Bronchial epithelial cell (primary cell): ENCODE results near the gene TEAD3. TPM values are rescaled to one million over a fixed set of nuclear protein-coding genes. Genes with fewer than 3 reads are reported as not detected.

Experiments
- DNase-seq: peaks from one replicate; pipeline ENCODE4 v3.0.0-alpha.2; 2010; ENCODE audit warnings: low read depth
- FAIRE-seq: peaks from 2 replicates; lab custom pipeline; 2011; peaks lifted over from hg19 to GRCh38; lab: Jason Lieb, UNC
- H3K27me3 ChIP-seq: 2 replicates; pipeline ENCODE4 v1.5.1; 2011; ENCODE audit warnings: low read length; ENCODE audit not compliant: control insufficient read depth, insufficient read depth
- H3K36me3 ChIP-seq: 2 replicates; pipeline ENCODE4 v1.5.1; 2011; ENCODE audit warnings: low read length; ENCODE audit not compliant: control insufficient read depth, insufficient read depth
- H3K4me3 ChIP-seq: 2 replicates; pipeline ENCODE4 v1.5.1; 2011; ENCODE audit warnings: mild to moderate bottlenecking, low read depth, low read length, control low read depth
- total RNA-seq: library from RNA; depleted of rRNA; stranded (reverse); fragments of >200 nt; gene quantifications from 2 replicates; pipeline ENCODE4 v1.2.1, GENCODE V29; 2014
- TF ChIP-seq, protein P1 (sequence below): IDR thresholded peaks from 2 replicates; pipeline ENCODE4 v1.5.1; 2011; ENCODE audit warnings: mild to moderate bottlenecking, moderate library complexity, low read length, control low read depth, inconsistent platforms; ENCODE audit not compliant: insufficient read depth, severe bottlenecking

TEAD3 gene
- total RNA-seq, 1 donor from 2014 or later = 5.3 TPM

DNA sequence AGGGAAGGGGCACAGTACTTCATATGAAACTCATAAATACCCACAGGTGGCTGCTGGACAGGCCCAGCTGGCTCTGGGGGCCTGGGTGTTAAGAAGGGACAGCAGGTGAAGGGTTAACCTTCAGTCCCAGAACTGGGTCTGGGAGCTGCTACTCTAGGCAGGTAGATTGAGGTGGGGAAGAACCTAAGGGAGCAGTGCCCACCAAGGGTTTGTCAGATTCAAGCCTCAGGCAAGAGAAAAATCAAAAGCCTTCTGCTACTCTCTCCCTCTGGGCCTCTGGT is 23.1 kb downstream of the TEAD3 start:
- no peak for DNase-seq
- no peak overlapping the region for H3K4me3 ChIP-seq
- H3K27me3 ChIP-seq = no peaks in the 10 kb centered on the region
- no peak for FAIRE-seq
- H3K36me3 ChIP-seq = peaks cover 35% of the 10 kb centered on the region
- TF ChIP-seq, protein P1, sequence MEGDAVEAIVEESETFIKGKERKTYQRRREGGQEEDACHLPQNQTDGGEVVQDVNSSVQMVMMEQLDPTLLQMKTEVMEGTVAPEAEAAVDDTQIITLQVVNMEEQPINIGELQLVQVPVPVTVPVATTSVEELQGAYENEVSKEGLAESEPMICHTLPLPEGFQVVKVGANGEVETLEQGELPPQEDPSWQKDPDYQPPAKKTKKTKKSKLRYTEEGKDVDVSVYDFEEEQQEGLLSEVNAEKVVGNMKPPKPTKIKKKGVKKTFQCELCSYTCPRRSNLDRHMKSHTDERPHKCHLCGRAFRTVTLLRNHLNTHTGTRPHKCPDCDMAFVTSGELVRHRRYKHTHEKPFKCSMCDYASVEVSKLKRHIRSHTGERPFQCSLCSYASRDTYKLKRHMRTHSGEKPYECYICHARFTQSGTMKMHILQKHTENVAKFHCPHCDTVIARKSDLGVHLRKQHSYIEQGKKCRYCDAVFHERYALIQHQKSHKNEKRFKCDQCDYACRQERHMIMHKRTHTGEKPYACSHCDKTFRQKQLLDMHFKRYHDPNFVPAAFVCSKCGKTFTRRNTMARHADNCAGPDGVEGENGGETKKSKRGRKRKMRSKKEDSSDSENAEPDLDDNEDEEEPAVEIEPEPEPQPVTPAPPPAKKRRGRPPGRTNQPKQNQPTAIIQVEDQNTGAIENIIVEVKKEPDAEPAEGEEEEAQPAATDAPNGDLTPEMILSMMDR = no peak

- DNase-seq (no peak), FAIRE-seq (no peak)
- Histone ChIP-seq H3K27me3 (no peaks in the 10 kb centered on the region), H3K36me3 (peaks cover 32% of the 10 kb centered on the region), H3K4me3 (no peak overlapping the region)
- TF ChIP-seq, protein P1 = no peak
Measured at GRCh38 chr6:35473075-35473849, 23.6 kb downstream of the TEAD3 start.

GRCh38 chr6:35471836-35472345 is 25.0 kb downstream of the TEAD3 start:
- DNase-seq = no peak

DNA sequence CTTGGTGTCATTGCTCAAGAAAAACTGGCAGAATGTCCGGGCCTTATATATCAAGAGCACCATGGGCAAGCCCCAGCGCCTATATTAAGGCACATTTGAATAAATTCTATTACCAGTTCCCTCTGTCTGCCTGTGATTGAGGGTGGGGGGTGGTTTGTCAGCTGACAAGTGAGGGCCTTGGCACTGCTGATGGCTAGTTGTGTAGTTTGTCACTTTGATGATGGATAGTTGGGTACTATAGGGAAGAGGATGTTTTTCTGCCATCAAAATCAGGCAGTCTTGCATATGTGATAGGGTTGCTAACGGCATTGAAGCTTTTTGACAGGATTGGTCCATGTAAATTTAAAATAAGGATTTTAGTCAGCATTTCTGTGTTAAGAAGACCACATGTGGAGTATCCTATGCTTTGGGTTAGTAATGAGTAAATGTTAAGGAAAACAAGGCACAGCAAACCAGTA is 26.2 kb downstream of the TEAD3 start:
- Histone ChIP-seq H3K27me3 (no peaks in the 10 kb centered on the region), H3K36me3 (peaks cover 25% of the 10 kb centered on the region), H3K4me3 (peak overlapping the region; percentile 83)
- TF ChIP-seq, protein P1 = no peak
- DNase-seq (no peak), FAIRE-seq (no peak)

More at GRCh38 chr6:35471836-35472345, 25.0 kb downstream of the TEAD3 start:
- H3K36me3 ChIP-seq = peaks cover 26% of the 10 kb centered on the region
- H3K27me3 ChIP-seq = no peaks in the 10 kb centered on the region
- no peak overlapping the region for H3K4me3 ChIP-seq
- TF ChIP-seq, protein P1 = no peak
- FAIRE-seq = no peak

- Histone ChIP-seq H3K36me3 (peaks cover 23% of the 10 kb centered on the region), H3K4me3 (peak overlapping the region; percentile 83), H3K27me3 (no peaks in the 10 kb centered on the region)
- DNase-seq (peak; percentile 50), FAIRE-seq (no peak)
- TF ChIP-seq, protein P1 = no peak
Measured at GRCh38 chr6:35469751-35470662, 26.9 kb downstream of the TEAD3 start.
